Loucy (cell line): ENCODE data around the gene SWI5.

Experiments used
- H2AFZ ChIP-seq: fragments of 200-600 bp; sonication (generic); 2 replicates; pipeline ENCODE4 v1.6.0; 2016; ENCODE audit warnings: antibody characterized with exemption, mild to moderate bottlenecking, low read length, moderate library complexity
- H3F3A ChIP-seq: fragments of 200-600 bp; 2 replicates; pipeline ENCODE4 v1.6.0; 2016; ENCODE audit warnings: antibody characterized with exemption, low read depth, mild to moderate bottlenecking
- H3K27me3 ChIP-seq: fragments of 200-600 bp; sonication (generic); 2 replicates; pipeline ENCODE4 v1.6.1; 2014; ENCODE audit warnings: low read length, mild to moderate bottlenecking; ENCODE audit not compliant: insufficient read depth, poor library complexity, severe bottlenecking
- H3K36me3 ChIP-seq: fragments of 200-600 bp; sonication (generic); 2 replicates; pipeline ENCODE4 v1.6.1; 2016; ENCODE audit warnings: low read length; ENCODE audit not compliant: insufficient read depth
- H3K4me1 ChIP-seq: fragments of 200-600 bp; sonication (generic); 2 replicates; pipeline ENCODE4 v1.5.1; 2014; ENCODE audit warnings: low read length, mild to moderate bottlenecking; ENCODE audit not compliant: insufficient read depth, poor library complexity, severe bottlenecking
- H3K4me2 ChIP-seq: fragments of 200-600 bp; sonication (generic); 2 replicates; pipeline ENCODE4 v1.6.0; 2014; ENCODE audit warnings: antibody characterized with exemption, low read length, low read depth, mild to moderate bottlenecking; ENCODE audit not compliant: poor library complexity, severe bottlenecking
- H3K4me3 ChIP-seq: fragments of 200-600 bp; sonication (generic); 2 replicates; pipeline ENCODE4 v1.5.1; 2014; ENCODE audit warnings: low read length, mild to moderate bottlenecking, mixed read lengths; ENCODE audit not compliant: poor library complexity, severe bottlenecking
- H3K79me2 ChIP-seq: fragments of 200-600 bp; sonication (generic); 2 replicates; pipeline ENCODE4 v1.6.1; 2014; ENCODE audit warnings: low read length; ENCODE audit not compliant: insufficient read depth
- H3K9ac ChIP-seq: fragments of 200-600 bp; sonication (generic); 2 replicates; pipeline ENCODE4 v1.6.0; 2014; ENCODE audit warnings: mild to moderate bottlenecking, low read depth, low read length, moderate library complexity; ENCODE audit not compliant: poor library complexity, severe bottlenecking
- H3K9me2 ChIP-seq: fragments of 200-600 bp; sonication (generic); replicated peaks from 2 replicates; pipeline ENCODE4 v1.6.1; 2016; ENCODE audit warnings: low read depth, low read length, mixed read lengths
- H3K9me3 ChIP-seq: fragments of 200-600 bp; sonication (generic); 2 replicates; pipeline ENCODE4 v1.6.1; 2014; ENCODE audit warnings: mild to moderate bottlenecking, antibody characterized with exemption, low read length, low read depth; ENCODE audit not compliant: insufficient read depth
- H4K20me1 ChIP-seq: fragments of 200-600 bp; sonication (generic); 2 replicates; pipeline ENCODE4 v1.6.0; 2014; ENCODE audit warnings: antibody characterized with exemption, low read length, mild to moderate bottlenecking; ENCODE audit not compliant: insufficient read depth, poor library complexity, severe bottlenecking
- EZH2phosphoT487 ChIP-seq: fragments of 200-600 bp; IDR thresholded peaks from 2 replicates; pipeline ENCODE4 v1.6.1; 2018; ENCODE audit warnings: antibody characterized with exemption, mild to moderate bottlenecking, moderate library complexity, borderline replicate concordance
- TF ChIP-seq, protein P1 (sequence below): fragments of 200-600 bp; sonication (generic); conservative IDR thresholded peaks from 2 replicates; pipeline ENCODE4 v1.5.1; 2014; ENCODE audit warnings: mild to moderate bottlenecking, antibody characterized with exemption, low read length

SWI5 gene

DNA sequence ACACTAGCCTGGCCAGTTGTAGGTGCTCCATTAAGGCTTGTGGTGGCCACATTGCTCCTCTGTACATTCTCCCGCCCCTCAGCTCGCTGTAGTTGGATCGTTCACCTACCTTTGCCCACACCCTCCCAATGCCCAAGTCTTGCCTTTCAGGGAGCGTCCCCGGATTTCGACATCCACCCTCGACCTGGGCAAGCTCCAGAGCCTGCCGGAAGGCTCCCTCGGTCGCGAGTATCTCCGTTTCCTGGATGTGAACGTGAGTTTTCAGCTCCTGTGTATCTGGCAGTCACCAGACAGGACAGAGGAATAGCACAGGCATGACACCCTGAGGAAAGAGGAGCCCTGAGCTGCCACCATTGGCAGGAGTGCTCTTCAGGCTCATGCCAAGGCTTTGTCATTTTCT is 49.6 kb downstream of the SWI5 start:
- no peak overlapping the region for H3K4me3 ChIP-seq
- peaks cover 7% of the 10 kb centered on the region for H4K20me1 ChIP-seq
- H3K9ac ChIP-seq: no peak overlapping the region
- peaks cover 38% of the 10 kb centered on the region for H3K79me2 ChIP-seq
- no peak overlapping the region for H2AFZ ChIP-seq
- no peaks in the 10 kb centered on the region for H3F3A ChIP-seq
- no peaks in the 10 kb centered on the region for H3K36me3 ChIP-seq
- H3K4me2 ChIP-seq: no peak overlapping the region
- H3K9me3 ChIP-seq: no peaks in the 10 kb centered on the region
- H3K9me2 ChIP-seq: no peaks in the 10 kb centered on the region
- TF ChIP-seq, protein P1, sequence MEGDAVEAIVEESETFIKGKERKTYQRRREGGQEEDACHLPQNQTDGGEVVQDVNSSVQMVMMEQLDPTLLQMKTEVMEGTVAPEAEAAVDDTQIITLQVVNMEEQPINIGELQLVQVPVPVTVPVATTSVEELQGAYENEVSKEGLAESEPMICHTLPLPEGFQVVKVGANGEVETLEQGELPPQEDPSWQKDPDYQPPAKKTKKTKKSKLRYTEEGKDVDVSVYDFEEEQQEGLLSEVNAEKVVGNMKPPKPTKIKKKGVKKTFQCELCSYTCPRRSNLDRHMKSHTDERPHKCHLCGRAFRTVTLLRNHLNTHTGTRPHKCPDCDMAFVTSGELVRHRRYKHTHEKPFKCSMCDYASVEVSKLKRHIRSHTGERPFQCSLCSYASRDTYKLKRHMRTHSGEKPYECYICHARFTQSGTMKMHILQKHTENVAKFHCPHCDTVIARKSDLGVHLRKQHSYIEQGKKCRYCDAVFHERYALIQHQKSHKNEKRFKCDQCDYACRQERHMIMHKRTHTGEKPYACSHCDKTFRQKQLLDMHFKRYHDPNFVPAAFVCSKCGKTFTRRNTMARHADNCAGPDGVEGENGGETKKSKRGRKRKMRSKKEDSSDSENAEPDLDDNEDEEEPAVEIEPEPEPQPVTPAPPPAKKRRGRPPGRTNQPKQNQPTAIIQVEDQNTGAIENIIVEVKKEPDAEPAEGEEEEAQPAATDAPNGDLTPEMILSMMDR: no peak
- TF ChIP-seq EZH2phosphoT487: no peak
- H3K27me3 ChIP-seq: no peaks in the 10 kb centered on the region
- peaks cover 8% of the 10 kb centered on the region for H3K4me1 ChIP-seq

DNA sequence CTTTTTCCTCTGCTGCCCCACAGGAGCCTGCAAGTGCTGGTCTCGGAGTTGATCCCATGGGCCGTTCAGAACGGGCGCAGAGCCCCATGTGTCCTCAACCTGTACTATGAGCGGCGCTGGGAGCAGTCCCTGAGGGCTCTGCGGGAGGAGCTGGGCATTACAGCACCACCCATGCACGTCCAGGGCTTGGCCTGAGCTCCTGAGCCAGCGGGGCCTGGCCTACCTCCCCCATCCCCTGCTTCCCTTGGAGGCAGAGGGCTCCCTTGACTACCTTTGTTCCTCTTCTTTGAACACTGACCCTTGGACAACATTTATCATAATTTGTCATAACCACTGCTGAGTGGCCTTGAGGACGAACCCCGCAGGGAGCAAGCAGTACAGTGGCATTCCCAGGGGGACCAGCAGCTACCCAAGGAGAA is 57.4 kb downstream of the SWI5 start:
- Histone ChIP-seq H4K20me1 (no peaks in the 10 kb centered on the region), H3K9me3 (no peaks in the 10 kb centered on the region), H3K4me2 (no peak overlapping the region), H3K4me3 (no peak overlapping the region), H3K36me3 (no peaks in the 10 kb centered on the region), H3K9ac (no peak overlapping the region), H3K79me2 (no peaks in the 10 kb centered on the region), H3F3A (no peaks in the 10 kb centered on the region), H2AFZ (no peak overlapping the region), H3K9me2 (no peaks in the 10 kb centered on the region), H3K4me1 (no peaks in the 10 kb centered on the region), H3K27me3 (no peaks in the 10 kb centered on the region)
- TF ChIP-seq, protein P1: no peak
- TF ChIP-seq EZH2phosphoT487: no peak

DNA sequence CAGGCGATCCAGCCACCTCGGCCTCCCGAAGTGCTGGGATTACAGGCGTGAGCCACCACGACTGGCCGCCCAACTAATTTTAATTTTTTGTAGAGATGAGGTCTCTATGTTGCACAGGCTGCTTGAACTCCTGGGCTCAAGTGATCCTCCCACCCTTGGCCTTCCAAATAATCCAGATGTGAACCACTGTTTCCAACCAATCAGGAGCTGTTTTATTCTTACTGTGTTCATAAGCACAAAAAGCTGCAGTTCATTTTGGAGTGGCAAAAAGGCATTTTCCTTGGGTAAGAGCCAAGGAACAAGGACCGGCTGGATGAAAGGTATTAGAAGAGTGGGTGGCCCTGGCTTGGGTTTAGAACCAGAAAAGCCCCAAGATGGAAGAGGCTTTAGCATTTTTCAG is 59.1 kb downstream of the SWI5 start:
- Histone ChIP-seq H3K79me2 (no peaks in the 10 kb centered on the region), H3K9ac (no peak overlapping the region), H3F3A (no peaks in the 10 kb centered on the region), H3K9me3 (no peaks in the 10 kb centered on the region), H3K4me2 (no peak overlapping the region), H3K36me3 (no peaks in the 10 kb centered on the region), H3K4me3 (no peak overlapping the region), H3K4me1 (peaks cover 6% of the 10 kb centered on the region), H2AFZ (no peak overlapping the region), H3K27me3 (no peaks in the 10 kb centered on the region), H4K20me1 (no peaks in the 10 kb centered on the region), H3K9me2 (no peaks in the 10 kb centered on the region)
- TF ChIP-seq, protein P1: no peak
- no peak for TF ChIP-seq EZH2phosphoT487
